ENCODE data around the gene SLCO3A1.

The SLCO3A1 gene

GRCh38 chr15:91921188-91921842 is 67.8 kb downstream of the SLCO3A1 start:
- Histone ChIP-seq H3F3A (ENCODE audit: low read depth) (no peaks in the 10 kb centered on the region), H3K4me2 (ENCODE audit: low read depth, low read length, poor library complexity, severe bottlenecking) (no peak overlapping the region), H3K27me3 (ENCODE audit: insufficient read depth, low read length, poor library complexity, severe bottlenecking) (no peaks in the 10 kb centered on the region), H3K4me1 (ENCODE audit: insufficient read depth, low read length, poor library complexity, severe bottlenecking) (no peaks in the 10 kb centered on the region), H3K9ac (ENCODE audit: low read depth, low read length, poor library complexity, severe bottlenecking) (no peak overlapping the region), H3K4me3 (ENCODE audit: low read length, poor library complexity, severe bottlenecking) (no peak overlapping the region), H3K36me3 (ENCODE audit: insufficient read depth, low read length) (no peaks in the 10 kb centered on the region), H3K79me2 (ENCODE audit: insufficient read depth, low read length) (no peaks in the 10 kb centered on the region), H4K20me1 (ENCODE audit: insufficient read depth, low read length, poor library complexity, severe bottlenecking) (no peaks in the 10 kb centered on the region), H3K9me2 (replicated peaks; ENCODE audit: low read depth, low read length) (no peaks in the 10 kb centered on the region), H3K9me3 (ENCODE audit: insufficient read depth, low read depth, low read length) (no peaks in the 10 kb centered on the region), H2AFZ (ENCODE audit: low read length) (no peak overlapping the region)
- TF ChIP-seq, protein P1, sequence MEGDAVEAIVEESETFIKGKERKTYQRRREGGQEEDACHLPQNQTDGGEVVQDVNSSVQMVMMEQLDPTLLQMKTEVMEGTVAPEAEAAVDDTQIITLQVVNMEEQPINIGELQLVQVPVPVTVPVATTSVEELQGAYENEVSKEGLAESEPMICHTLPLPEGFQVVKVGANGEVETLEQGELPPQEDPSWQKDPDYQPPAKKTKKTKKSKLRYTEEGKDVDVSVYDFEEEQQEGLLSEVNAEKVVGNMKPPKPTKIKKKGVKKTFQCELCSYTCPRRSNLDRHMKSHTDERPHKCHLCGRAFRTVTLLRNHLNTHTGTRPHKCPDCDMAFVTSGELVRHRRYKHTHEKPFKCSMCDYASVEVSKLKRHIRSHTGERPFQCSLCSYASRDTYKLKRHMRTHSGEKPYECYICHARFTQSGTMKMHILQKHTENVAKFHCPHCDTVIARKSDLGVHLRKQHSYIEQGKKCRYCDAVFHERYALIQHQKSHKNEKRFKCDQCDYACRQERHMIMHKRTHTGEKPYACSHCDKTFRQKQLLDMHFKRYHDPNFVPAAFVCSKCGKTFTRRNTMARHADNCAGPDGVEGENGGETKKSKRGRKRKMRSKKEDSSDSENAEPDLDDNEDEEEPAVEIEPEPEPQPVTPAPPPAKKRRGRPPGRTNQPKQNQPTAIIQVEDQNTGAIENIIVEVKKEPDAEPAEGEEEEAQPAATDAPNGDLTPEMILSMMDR (conservative IDR thresholded peaks at IDR 0.05; ENCODE audit: low read length) = no peak
- TF ChIP-seq EZH2phosphoT487 (IDR thresholded peaks at IDR 0.05; ENCODE audit: borderline replicate concordance) = no peak

DNA sequence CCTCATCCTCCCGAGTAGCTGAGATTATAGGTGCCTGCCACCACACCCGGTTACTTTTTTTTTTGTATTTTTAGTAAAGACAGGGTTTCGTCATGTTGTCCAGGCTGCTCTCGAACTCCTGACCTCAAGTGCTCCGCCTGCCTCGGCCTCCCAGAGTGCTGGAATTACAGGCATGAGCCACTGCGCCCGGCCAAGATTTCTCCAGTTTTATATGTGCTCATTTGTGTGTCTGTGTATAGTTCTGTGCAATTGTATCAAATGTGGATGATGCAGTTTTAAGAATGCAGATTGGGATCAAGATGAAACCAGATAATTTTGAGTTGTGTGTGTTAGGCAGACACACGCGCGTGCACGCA is 68.3 kb downstream of the SLCO3A1 start:
- Histone ChIP-seq H2AFZ (ENCODE audit: low read length) (no peak overlapping the region), H3K9me3 (ENCODE audit: insufficient read depth, low read depth, low read length) (no peaks in the 10 kb centered on the region), H3K4me3 (ENCODE audit: low read length, poor library complexity, severe bottlenecking) (no peak overlapping the region), H3K27me3 (ENCODE audit: insufficient read depth, low read length, poor library complexity, severe bottlenecking) (no peaks in the 10 kb centered on the region), H4K20me1 (ENCODE audit: insufficient read depth, low read length, poor library complexity, severe bottlenecking) (no peaks in the 10 kb centered on the region), H3K4me1 (ENCODE audit: insufficient read depth, low read length, poor library complexity, severe bottlenecking) (no peaks in the 10 kb centered on the region), H3F3A (ENCODE audit: low read depth) (no peaks in the 10 kb centered on the region), H3K9ac (ENCODE audit: low read depth, low read length, poor library complexity, severe bottlenecking) (no peak overlapping the region), H3K9me2 (replicated peaks; ENCODE audit: low read depth, low read length) (no peaks in the 10 kb centered on the region), H3K36me3 (ENCODE audit: insufficient read depth, low read length) (no peaks in the 10 kb centered on the region), H3K79me2 (ENCODE audit: insufficient read depth, low read length) (no peaks in the 10 kb centered on the region), H3K4me2 (ENCODE audit: low read depth, low read length, poor library complexity, severe bottlenecking) (no peak overlapping the region)
- TF ChIP-seq, protein P1 (conservative IDR thresholded peaks at IDR 0.05; ENCODE audit: low read length) = no peak
- no peak for TF ChIP-seq EZH2phosphoT487 (IDR thresholded peaks at IDR 0.05; ENCODE audit: borderline replicate concordance)

GRCh38 chr15:91922646-91923547 is 69.4 kb downstream of the SLCO3A1 start:
- Histone ChIP-seq H3K36me3 (ENCODE audit: insufficient read depth, low read length) (no peaks in the 10 kb centered on the region), H3K4me3 (ENCODE audit: low read length, poor library complexity, severe bottlenecking) (no peak overlapping the region), H3F3A (ENCODE audit: low read depth) (no peaks in the 10 kb centered on the region), H2AFZ (ENCODE audit: low read length) (no peak overlapping the region), H3K4me1 (ENCODE audit: insufficient read depth, low read length, poor library complexity, severe bottlenecking) (no peaks in the 10 kb centered on the region), H3K9me2 (replicated peaks; ENCODE audit: low read depth, low read length) (no peaks in the 10 kb centered on the region), H3K4me2 (ENCODE audit: low read depth, low read length, poor library complexity, severe bottlenecking) (no peak overlapping the region), H3K9ac (ENCODE audit: low read depth, low read length, poor library complexity, severe bottlenecking) (no peak overlapping the region), H4K20me1 (ENCODE audit: insufficient read depth, low read length, poor library complexity, severe bottlenecking) (no peaks in the 10 kb centered on the region), H3K27me3 (ENCODE audit: insufficient read depth, low read length, poor library complexity, severe bottlenecking) (no peaks in the 10 kb centered on the region), H3K9me3 (ENCODE audit: insufficient read depth, low read depth, low read length) (no peaks in the 10 kb centered on the region), H3K79me2 (ENCODE audit: insufficient read depth, low read length) (no peaks in the 10 kb centered on the region)
- TF ChIP-seq, protein P1 (conservative IDR thresholded peaks at IDR 0.05; ENCODE audit: low read length) = no peak
- TF ChIP-seq EZH2phosphoT487 (IDR thresholded peaks at IDR 0.05; ENCODE audit: borderline replicate concordance) = no peak

Measured in Loucy (cell line).